Measurements from ENCODE around the gene THSD7B.

- TF ChIP-seq CTCF (IDR thresholded peaks at IDR 0.05) = no peak
- no peak for TF ChIP-seq EP300 (IDR thresholded peaks at IDR 0.05)
- TF ChIP-seq POLR2A (IDR thresholded peaks at IDR 0.05) = no peak
These were observed 128.8 kb downstream of the THSD7B start for GRCh38 chr2:136894007-136894634.
